Posterior vena cava (tissue), 2 donors: ENCODE measurements around the gene TCF12. TPM values are rescaled to one million over a fixed set of nuclear protein-coding genes. Genes with fewer than 3 reads are reported as not detected.

Source experiments
- DNase-seq: peaks from one replicate; pipeline ENCODE4 v3.0.0-alpha.2; 2020; ENCODE audit warnings: low spot score
- intact Hi-C, 2 donors: fragments of 100-400 bp; cut with DNase I; formaldehyde crosslinking; loops; one replicate each; pipeline versions ENCODE4 v1.14.1 to v1.14.2; 2022 to 2023
- total RNA-seq, 2 donors: library from RNA; stranded (reverse); fragmentation: NEBNext Ultra II Directional; extraction: Animal tissue kit (Norgen Biotek cat#: 25700); gene quantifications; one replicate each; pipeline ENCODE4 v1.2.1, GENCODE V29; 2021
- donor health status: DM: yes; HTN: yes; CAD: no.
- donor health status: DM: yes; HTN: yes; CAD: no.

Gene TCF12
- total RNA-seq, 2 donors from 2014 or later = 95.2 to 102 TPM

GRCh38 chr15:57060799-57061198 lies 142.4 kb downstream of the TCF12 start:
- intact Hi-C loops = no loop called here
- DNase-seq = no peak

- intact Hi-C loops = no loop called here
- DNase-seq = no peak
These were observed 142.8 kb downstream of the TCF12 start for GRCh38 chr15:57061281-57061680.

GRCh38 chr15:57061696-57062095 lies 143.3 kb downstream of the TCF12 start:
- no peak for DNase-seq
- intact Hi-C loops = no loop called here

GRCh38 chr15:57064033-57064432 lies 145.6 kb downstream of the TCF12 start:
- intact Hi-C loops = no loop called here
- no peak for DNase-seq

- intact Hi-C loops = no loop called here
- no peak for DNase-seq
These were observed 151.0 kb downstream of the TCF12 start for GRCh38 chr15:57069423-57069822.

- intact Hi-C loops = no loop called here
- DNase-seq = no peak
These were observed 152.2 kb downstream of the TCF12 start for GRCh38 chr15:57070674-57071073.

GRCh38 chr15:57079446-57079845 lies 161.0 kb downstream of the TCF12 start:
- intact Hi-C loops = no loop called here
- DNase-seq = no peak

GRCh38 chr15:57079931-57080620 lies 161.6 kb downstream of the TCF12 start:
- DNase-seq = no peak
- intact Hi-C loops = no loop called here

GRCh38 chr15:57082054-57082728 lies 163.7 kb downstream of the TCF12 start:
- intact Hi-C loops = no loop called here
- DNase-seq = no peak

- DNase-seq = no peak
- intact Hi-C loops = no loop called here
These were observed 165.7 kb downstream of the TCF12 start for GRCh38 chr15:57084192-57084591.

GRCh38 chr15:57085267-57085666 lies 166.8 kb downstream of the TCF12 start:
- intact Hi-C loops = no loop called here
- DNase-seq = no peak

GRCh38 chr15:57086857-57087427 lies 168.5 kb downstream of the TCF12 start:
- intact Hi-C loops = no loop called here
- no peak for DNase-seq

- DNase-seq = no peak
- intact Hi-C loops = no loop called here
These were observed 171.5 kb downstream of the TCF12 start for GRCh38 chr15:57089815-57090495.

- intact Hi-C loops = no loop called here
- no peak for DNase-seq
These were observed 172.0 kb downstream of the TCF12 start for GRCh38 chr15:57090496-57090859.

GRCh38 chr15:57091636-57092035 lies 173.2 kb downstream of the TCF12 start:
- intact Hi-C loops = no loop called here
- no peak for DNase-seq

GRCh38 chr15:57092252-57092651 lies 173.8 kb downstream of the TCF12 start:
- no peak for DNase-seq
- intact Hi-C loops = no loop called here

- intact Hi-C loops = no loop called here
These were observed 176.1 kb downstream of the TCF12 start for GRCh38 chr15:57094321-57095257.

GRCh38 chr15:57095896-57096295 lies 177.5 kb downstream of the TCF12 start:
- intact Hi-C loops = no loop called here
- no peak for DNase-seq

More at GRCh38 chr15:57094321-57095257, 176.1 kb downstream of the TCF12 start:
- DNase-seq = no peak

GRCh38 chr15:57097246-57097645 lies 178.8 kb downstream of the TCF12 start:
- no peak for DNase-seq
- intact Hi-C loops = no loop called here
